Mesenchymal stem cell (in vitro differentiated cells and primary cell): Measurements from ENCODE around the gene TRAF7.
"Not testable (repeated sequence)": the region's sequence is repeated elsewhere in the genome, so short reads cannot be mapped to it uniquely, and the experiment has no call there.

Source experiments
- DNase-seq: peaks from one replicate; pipeline ENCODE4 v3.0.0-alpha.2; 2013
- H2AFZ ChIP-seq: one replicate; pipeline ENCODE4 v1.6.1; 2013; ENCODE audit warnings: low read depth, mild to moderate bottlenecking, control low read depth, inconsistent platforms, low read length, moderate library complexity
- H2AK5ac ChIP-seq: 2 replicates; pipeline ENCODE4 v1.6.1; 2013; ENCODE audit warnings: low read length, moderate library complexity, mild to moderate bottlenecking, inconsistent platforms; ENCODE audit not compliant: severe bottlenecking
- H2BK120ac ChIP-seq: one replicate; pipeline ENCODE4 v1.6.1; 2013; ENCODE audit warnings: low read depth, mild to moderate bottlenecking, inconsistent platforms, low read length, moderate library complexity
- H2BK12ac ChIP-seq, 2 experiments: one replicate each; pipeline ENCODE4 v1.6.1; 2013; ENCODE audit warnings: inconsistent platforms in 2 of 2, low read length in 2 of 2, mild to moderate bottlenecking in 2 of 2, moderate library complexity in 2 of 2, control low read depth in 1 of 2
- H2BK15ac ChIP-seq: one replicate; pipeline ENCODE4 v1.6.1; 2013; ENCODE audit warnings: mild to moderate bottlenecking, low read depth, inconsistent platforms; ENCODE audit not compliant: poor library complexity, severe bottlenecking
- H2BK5ac ChIP-seq: 2 replicates; pipeline ENCODE4 v1.6.1; 2013; ENCODE audit warnings: low read depth, mild to moderate bottlenecking, low read length, control low read depth, inconsistent platforms; ENCODE audit not compliant: poor library complexity, severe bottlenecking
- H3K14ac ChIP-seq, 2 experiments: one replicate each; pipeline ENCODE4 v1.6.1; 2013; ENCODE audit warnings: inconsistent platforms in 2 of 2, low read length in 2 of 2, control low read depth in 1 of 2, mild to moderate bottlenecking in 1 of 2, moderate library complexity in 1 of 2
- H3K18ac ChIP-seq, 2 experiments: one replicate each; pipeline ENCODE4 v1.6.1; 2013; ENCODE audit warnings: inconsistent platforms in 2 of 2, low read length in 2 of 2, control low read depth in 1 of 2, low read depth in 1 of 2, mild to moderate bottlenecking in 1 of 2
- H3K23ac ChIP-seq, 2 experiments: one replicate each; pipeline ENCODE4 v1.6.1; 2013; ENCODE audit warnings: inconsistent platforms in 2 of 2, low read length in 2 of 2, mild to moderate bottlenecking in 2 of 2, moderate library complexity in 2 of 2, control low read depth in 1 of 2
- H3K27ac ChIP-seq: 2 replicates; pipeline ENCODE4 v1.5.1; 2013; ENCODE audit warnings: mild to moderate bottlenecking, moderate library complexity, low read length, control low read depth, inconsistent platforms; ENCODE audit not compliant: poor library complexity, severe bottlenecking
- H3K27me3 ChIP-seq, 2 experiments: 2 replicates each; pipeline versions ENCODE4 v1.6.1 to v1.7.0; 2013; ENCODE audit warnings: low read length in 2 of 2, mild to moderate bottlenecking in 2 of 2, moderate library complexity in 2 of 2, control low read depth in 1 of 2, inconsistent platforms in 1 of 2; ENCODE audit not compliant: control insufficient read depth in 1 of 2, insufficient read depth in 1 of 2
- H3K36me3 ChIP-seq, 2 experiments: 2 replicates each; pipeline versions ENCODE4 v1.6.1 to v1.7.0; 2013; ENCODE audit warnings: low read length in 2 of 2, control low read depth in 1 of 2, inconsistent platforms in 1 of 2, low read depth in 1 of 2, mild to moderate bottlenecking in 1 of 2; ENCODE audit not compliant: insufficient read depth in 2 of 2, control insufficient read depth in 1 of 2
- H3K4ac ChIP-seq, 2 experiments: one replicate each; pipeline ENCODE4 v1.6.1; 2013; ENCODE audit warnings: inconsistent platforms in 2 of 2, low read length in 2 of 2, mild to moderate bottlenecking in 2 of 2, moderate library complexity in 2 of 2, control low read depth in 1 of 2, low read depth in 1 of 2
- H3K4me1 ChIP-seq: 2 replicates; pipeline ENCODE4 v1.6.1; 2013; ENCODE audit warnings: low read depth, low read length, control low read depth; ENCODE audit not compliant: control insufficient read depth, insufficient read depth
- H3K4me2 ChIP-seq: 2 replicates; pipeline ENCODE4 v1.6.1; 2013; ENCODE audit warnings: low read length, mild to moderate bottlenecking, inconsistent platforms; ENCODE audit not compliant: poor library complexity, severe bottlenecking
- H3K4me3 ChIP-seq, 2 experiments: 2 replicates each; pipeline versions ENCODE4 v1.5.1 to v1.7.0; 2013; ENCODE audit warnings: low read length in 2 of 2, mild to moderate bottlenecking in 2 of 2, control low read depth in 1 of 2, low read depth in 1 of 2; ENCODE audit not compliant: insufficient read depth in 1 of 2
- H3K79me1 ChIP-seq: replicated peaks from 2 replicates; pipeline ENCODE4 v1.6.1; 2013; ENCODE audit warnings: mild to moderate bottlenecking, control low read depth, low read length, inconsistent platforms; ENCODE audit not compliant: poor library complexity, severe bottlenecking
- H3K9ac ChIP-seq: 2 replicates; pipeline ENCODE4 v1.7.0; 2013; ENCODE audit warnings: mild to moderate bottlenecking, low read length, moderate library complexity
- H3K9me3 ChIP-seq: 2 replicates; pipeline ENCODE4 v1.7.0; 2013; ENCODE audit warnings: mild to moderate bottlenecking, low read length; ENCODE audit not compliant: control insufficient read depth
- H4K8ac ChIP-seq: one replicate; pipeline ENCODE4 v1.6.1; 2013; ENCODE audit warnings: inconsistent platforms, mild to moderate bottlenecking, low read length, moderate library complexity
- H4K91ac ChIP-seq: one replicate; pipeline ENCODE4 v1.6.1; 2013; ENCODE audit warnings: mild to moderate bottlenecking, low read length, inconsistent platforms
- WGBS: methylation state at CpG from one replicate; pipeline ENCODE4 v1.1.7; 2013; ENCODE audit warnings: mixed read lengths; 5-methylcytosine and 5-hydroxymethylcytosine counted together

TRAF7 gene

DNA sequence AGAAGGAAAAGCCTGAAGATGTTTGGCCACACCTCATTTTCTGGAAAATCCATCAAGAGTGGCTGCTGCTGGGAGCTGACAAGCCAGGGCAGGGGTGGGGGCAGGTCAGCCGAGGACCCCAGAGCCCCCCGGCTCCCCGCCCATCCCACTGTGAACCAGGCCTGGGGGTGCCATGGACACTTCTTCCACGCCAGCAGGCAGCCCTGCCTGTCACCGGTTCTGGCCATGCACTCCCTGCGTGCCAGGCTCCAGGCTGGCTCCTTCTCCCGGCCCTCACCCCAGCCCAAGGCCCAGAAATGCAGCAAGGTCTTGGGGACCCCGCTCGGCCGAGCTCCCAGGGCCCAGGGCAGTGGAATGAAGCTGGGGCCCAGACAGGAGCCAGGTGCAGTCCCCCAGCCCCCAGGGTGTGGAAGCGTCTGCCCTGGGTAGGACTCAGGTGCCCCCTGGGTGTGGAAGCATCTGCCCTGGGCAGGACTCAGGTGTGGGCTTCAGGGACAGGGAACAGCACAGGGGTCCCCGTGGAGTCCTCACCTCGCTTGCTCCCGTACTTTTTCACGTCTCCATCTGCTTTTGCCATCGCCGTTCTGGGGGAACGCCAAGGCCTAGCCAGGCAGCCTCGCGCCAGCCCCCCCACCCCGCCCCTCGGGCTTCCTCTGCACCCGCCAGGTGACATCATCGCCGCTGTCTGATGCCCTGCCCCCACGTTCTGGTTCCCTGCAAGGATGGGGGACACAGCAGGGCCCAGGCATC lies 32.5 kb upstream of the TRAF7 start:
- not testable (repeated sequence) for H3K36me3 ChIP-seq, H3K23ac ChIP-seq, H2BK12ac ChIP-seq, H3K4ac ChIP-seq, H2BK120ac ChIP-seq, H2AK5ac ChIP-seq, H3K4me3 ChIP-seq, H4K8ac ChIP-seq, H2AFZ ChIP-seq, H3K27ac ChIP-seq, H2BK5ac ChIP-seq, H3K79me1 ChIP-seq, H4K91ac ChIP-seq, H3K9ac ChIP-seq, H3K4me2 ChIP-seq, H3K27me3 ChIP-seq, H3K14ac ChIP-seq, H3K9me3 ChIP-seq, DNase-seq, H2BK15ac ChIP-seq
- Histone ChIP-seq H3K4me1 (peaks cover 49% of the 10 kb centered on the region), H3K18ac (peak overlapping the region in 1 of 2 experiments; percentile 40)
- WGBS = 97% methylated on average over 10 of the region's 26 CpGs

DNA sequence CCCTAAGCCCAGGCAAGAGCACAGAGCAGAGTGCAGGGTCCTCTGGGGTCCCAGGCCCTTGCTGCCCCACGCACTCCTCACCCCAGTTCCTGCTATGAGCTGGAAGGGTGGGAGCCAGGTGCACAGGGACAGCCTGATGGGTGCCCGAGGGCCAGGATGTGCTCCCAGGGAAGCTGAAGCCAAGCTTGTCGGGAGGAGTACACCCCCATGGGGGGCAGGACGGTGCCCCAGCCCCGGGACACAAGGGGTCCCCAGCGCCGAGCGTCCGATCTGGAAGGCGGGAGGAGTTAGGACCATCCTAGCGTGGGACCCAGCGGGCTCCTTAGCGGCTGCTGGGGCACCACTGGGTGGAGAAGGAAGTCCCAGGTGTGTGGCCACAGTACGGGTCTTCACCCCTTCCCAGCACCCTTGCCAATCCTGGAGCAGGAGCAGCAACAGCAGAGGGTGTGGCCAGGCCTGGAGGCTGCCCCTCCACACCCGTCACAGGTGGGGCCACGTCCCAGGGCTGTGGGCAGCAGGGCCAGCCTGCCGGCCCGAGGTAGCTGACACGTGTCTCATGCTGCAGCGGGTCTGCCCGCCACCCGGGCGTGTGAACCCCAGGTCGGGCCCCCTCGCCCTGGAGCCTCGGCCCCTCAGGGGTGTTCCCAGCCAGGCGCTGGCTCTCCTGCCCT lies 31.7 kb upstream of the TRAF7 start:
- not testable (repeated sequence) for H2AFZ ChIP-seq, H3K4me2 ChIP-seq, H3K36me3 ChIP-seq, H3K27me3 ChIP-seq, H3K79me1 ChIP-seq, DNase-seq, H3K9me3 ChIP-seq, H3K23ac ChIP-seq, H3K4me3 ChIP-seq, H3K14ac ChIP-seq
- Histone ChIP-seq H3K18ac (peak overlapping the region; percentile 77 to 96), H2BK5ac (peak overlapping the region; percentile 94), H4K91ac (peak overlapping the region; percentile 75), H3K27ac (peak overlapping the region; percentile 82), H3K4ac (peak overlapping the region in 1 of 2 experiments; percentile 81), H3K4me1 (peaks cover 52% of the 10 kb centered on the region), H3K9ac (peak overlapping the region; percentile 82), H2BK120ac (peak overlapping the region; percentile 42), H2AK5ac (peak overlapping the region; percentile 53), H4K8ac (peak overlapping the region; percentile 95), H2BK15ac (peak overlapping the region; percentile 83), H2BK12ac (peak overlapping the region; percentile 37 to 54)
- WGBS = 59% methylated on average over 14 of the region's 27 CpGs

DNA sequence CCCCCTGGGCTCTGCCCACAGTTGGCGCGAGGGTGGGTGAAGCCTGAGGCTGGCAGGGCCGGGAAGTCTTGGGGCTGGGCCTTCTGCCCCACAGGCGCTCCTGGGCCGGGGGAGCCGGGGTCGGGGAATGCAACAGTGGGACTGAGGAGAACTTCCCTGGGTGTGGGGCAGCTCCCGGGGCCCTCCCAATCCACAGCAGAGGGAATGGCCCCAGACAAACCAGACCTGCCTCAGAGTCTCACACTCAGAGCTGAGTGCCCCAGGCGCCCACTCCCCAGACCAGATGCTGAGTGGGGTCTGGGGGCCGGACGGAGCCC lies 31.2 kb upstream of the TRAF7 start:
- H2AFZ ChIP-seq, DNase-seq, H3K9me3 ChIP-seq, H3K23ac ChIP-seq, H2AK5ac ChIP-seq, H3K79me1 ChIP-seq, H3K4me2 ChIP-seq, H3K36me3 ChIP-seq, H3K14ac ChIP-seq, H3K27me3 ChIP-seq: not testable (repeated sequence)
- H3K4ac ChIP-seq = peak overlapping the region; percentile 45 to 81
- peak overlapping the region; percentile 96 to 97 for H3K18ac ChIP-seq
- H4K91ac ChIP-seq = peak overlapping the region; percentile 99
- H3K27ac ChIP-seq = peak overlapping the region; percentile 82
- H2BK15ac ChIP-seq = peak overlapping the region; percentile 83
- peak overlapping the region; percentile 82 for H3K9ac ChIP-seq
- peak overlapping the region; percentile 95 for H2BK120ac ChIP-seq
- H2BK5ac ChIP-seq = peak overlapping the region; percentile 94
- peaks cover 52% of the 10 kb centered on the region for H3K4me1 ChIP-seq
- H2BK12ac ChIP-seq = peak overlapping the region in 1 of 2 experiments; percentile 77
- peak overlapping the region; percentile 95 for H4K8ac ChIP-seq
- peak overlapping the region in 1 of 2 experiments; percentile 58 for H3K4me3 ChIP-seq
- 9% methylated on average over 4 of the region's 11 CpGs for WGBS

DNA sequence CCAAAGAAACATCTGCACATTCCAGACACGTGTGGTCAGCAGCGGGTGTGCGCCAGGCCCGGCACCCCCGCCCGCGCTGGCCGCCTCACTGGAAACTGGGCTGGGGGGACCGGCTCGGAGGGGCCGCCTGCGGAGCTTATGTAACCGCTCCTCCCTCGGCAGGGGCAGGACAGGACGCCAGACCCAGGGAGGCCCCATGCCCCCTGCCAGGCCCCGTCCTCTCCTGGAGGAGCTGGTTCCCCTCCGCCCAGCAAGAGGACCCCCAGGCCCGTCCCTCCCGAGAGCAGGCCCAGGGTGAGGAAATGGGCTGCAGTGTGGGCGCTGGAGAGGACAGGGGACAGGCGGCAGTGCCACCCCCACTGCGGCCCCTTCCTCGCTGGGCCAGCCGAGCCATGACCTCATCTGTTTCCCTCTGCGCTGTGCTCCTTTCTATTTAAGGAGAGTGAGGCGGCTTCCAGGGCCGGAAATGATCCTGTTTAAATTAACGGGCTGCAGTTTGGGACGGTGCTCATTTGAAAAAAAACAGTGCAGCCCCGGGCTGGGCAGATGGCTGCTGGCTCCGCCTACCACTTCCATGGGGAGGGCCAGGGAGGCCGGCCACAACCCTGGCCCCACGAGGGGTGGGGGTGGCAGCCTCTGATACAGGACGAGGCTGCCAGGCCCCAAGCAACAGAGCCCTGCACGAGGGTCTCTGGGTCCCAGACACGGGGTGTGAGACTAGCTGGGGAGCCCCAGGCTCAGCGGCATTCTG lies 30.7 kb upstream of the TRAF7 start:
- H2AK5ac ChIP-seq = peak overlapping the region; percentile 63
- H3K4me3 ChIP-seq = peak overlapping the region in 1 of 2 experiments; percentile 65
- H3K4me1 ChIP-seq = peaks cover 54% of the 10 kb centered on the region
- 2% methylated on average over 30 of the region's 37 CpGs for WGBS
- not testable (repeated sequence) for H3K79me1 ChIP-seq, H3K27me3 ChIP-seq, H3K36me3 ChIP-seq, H3K9me3 ChIP-seq, H3K23ac ChIP-seq, H2AFZ ChIP-seq
- H2BK120ac ChIP-seq = peak overlapping the region; percentile 95
- peak overlapping the region; percentile 96 to 97 for H3K18ac ChIP-seq
- H2BK12ac ChIP-seq = peak overlapping the region; percentile 77 to 87
- H3K4ac ChIP-seq = peak overlapping the region; percentile 81 to 82
- DNase-seq = peak; percentile 88
- peak overlapping the region; percentile 95 for H4K8ac ChIP-seq
- peak overlapping the region; percentile 82 for H3K9ac ChIP-seq
- peak overlapping the region; percentile 96 for H3K27ac ChIP-seq
- peak overlapping the region; percentile 94 for H2BK5ac ChIP-seq
- H4K91ac ChIP-seq = peak overlapping the region; percentile 99
- peak overlapping the region; percentile 81 for H3K4me2 ChIP-seq
- H3K14ac ChIP-seq = peak overlapping the region in 1 of 2 experiments; percentile 59
- peak overlapping the region; percentile 83 for H2BK15ac ChIP-seq
